GM21360 (cell line): Measurements from ENCODE around the gene SLC4A11.

ENCODE experiments used
- ATAC-seq: cut with Tn5 transposase; IDR thresholded peaks from one replicate; pipeline ENCODE4 v1.9.1; 2021; ENCODE audit warnings: mild to moderate bottlenecking, moderate library complexity; ENCODE audit not compliant: unreplicated experiment

SLC4A11 gene

GRCh38 chr20:3239026-3239866 lies at the start of gene SLC4A11:
Gene SLC4A11 (minus strand): TSS chr20:3239190. CDS start chr20:3239137, 53 bp downstream.
- ATAC-seq = no peak

GRCh38 chr20:3283222-3283820 lies 44.3 kb upstream of the SLC4A11 start:
- ATAC-seq = no peak

GRCh38 chr20:3282271-3283221 lies 43.6 kb upstream of the SLC4A11 start:
- no peak for ATAC-seq

GRCh38 chr20:3281437-3281836 lies 42.4 kb upstream of the SLC4A11 start:
- no peak for ATAC-seq

GRCh38 chr20:3279761-3280160 lies 40.8 kb upstream of the SLC4A11 start:
- no peak for ATAC-seq

- ATAC-seq = no peak
These were observed 38.9 kb upstream of the SLC4A11 start for GRCh38 chr20:3277686-3278465.

- no peak for ATAC-seq
These were observed 37.7 kb upstream of the SLC4A11 start for GRCh38 chr20:3276680-3277015.

- ATAC-seq = no peak
These were observed 37.1 kb upstream of the SLC4A11 start for GRCh38 chr20:3275966-3276679.

- no peak for ATAC-seq
These were observed 36.3 kb upstream of the SLC4A11 start for GRCh38 chr20:3275064-3275935.

- ATAC-seq = no peak
These were observed 34.4 kb upstream of the SLC4A11 start for GRCh38 chr20:3273371-3273770.

- no peak for ATAC-seq
These were observed 31.1 kb upstream of the SLC4A11 start for GRCh38 chr20:3270051-3270450.

- ATAC-seq = no peak
These were observed 23.6 kb upstream of the SLC4A11 start for GRCh38 chr20:3262566-3262965.

GRCh38 chr20:3258429-3258828 lies 19.4 kb upstream of the SLC4A11 start:
- ATAC-seq = no peak

GRCh38 chr20:3255728-3256127 lies 16.7 kb upstream of the SLC4A11 start:
- ATAC-seq = no peak

GRCh38 chr20:3251806-3252205 lies 12.8 kb upstream of the SLC4A11 start:
- ATAC-seq = no peak

GRCh38 chr20:3250091-3250504 lies 11.1 kb upstream of the SLC4A11 start:
- ATAC-seq = no peak

- no peak for ATAC-seq
These were observed 10.0 kb upstream of the SLC4A11 start for GRCh38 chr20:3248993-3249347.

- ATAC-seq = no peak
These were observed 9.4 kb upstream of the SLC4A11 start for GRCh38 chr20:3248167-3248992.
